Measurements from ENCODE around the gene DNM3. TPM values are rescaled to one million over a fixed set of nuclear protein-coding genes. Genes with fewer than 3 reads are reported as not detected.

Gene DNM3
- polyA plus RNA-seq, 3 donors, result 0.15 TPM; not detected in 2

- H3K4me3 Mint-ChIP-seq, result no peak overlapping the region
- no peaks in the 10 kb centered on the region for H3K79me2 ChIP-seq (ENCODE audit: insufficient read depth, low read length)
- H3K9me3 Mint-ChIP-seq, result peaks cover 0 to 10% (median 1%) of the 10 kb centered on the region in 7 donors
- no peak overlapping the region for H3K27ac Mint-ChIP-seq
- H3K4me2 ChIP-seq (replicated peaks; ENCODE audit: extremely low read depth, low read length, poor library complexity, severe bottlenecking), result no peak overlapping the region
- WGBS (ENCODE audit: insufficient coverage), result no CpG with 5 or more reads among the region's 1 CpG
- no peak overlapping the region for H3K4me3 ChIP-seq (replicated peaks in 1 of 3; ENCODE audit: low read depth in 2 of 3, low read length in 3 of 3)
- no peaks in the 10 kb centered on the region for H4K20me1 ChIP-seq (ENCODE audit: insufficient read depth, low read length)
- no peak for DNase-seq
- no peaks in the 10 kb centered on the region for H3K36me3 Mint-ChIP-seq
- no peaks in the 10 kb centered on the region for H3K27me3 ChIP-seq (ENCODE audit: control insufficient read depth in 2 of 2, insufficient read depth in 2 of 2, low read length in 2 of 2)
- no peak for TF ChIP-seq CTCF (IDR thresholded peaks at IDR 0.05)
- H3K9me3 ChIP-seq (replicated peaks in 1 of 2; ENCODE audit: control insufficient read depth in 1 of 2, insufficient read depth in 1 of 2, low read length in 2 of 2), result no peaks in the 10 kb centered on the region
- H3K9ac ChIP-seq (ENCODE audit: insufficient read depth, low read length, poor library complexity, severe bottlenecking), result no peak overlapping the region
- H3K27me3 Mint-ChIP-seq (ENCODE audit: low read depth in 3 of 3), result no peaks in the 10 kb centered on the region
- H3K4me1 ChIP-seq (ENCODE audit: control insufficient read depth in 1 of 2, insufficient read depth in 2 of 2, low read length in 2 of 2), result no peaks in the 10 kb centered on the region
- no peaks in the 10 kb centered on the region for H3K4me1 Mint-ChIP-seq
- no peak overlapping the region for H2AFZ ChIP-seq (ENCODE audit: insufficient read depth, low read depth, low read length, poor library complexity, severe bottlenecking)
- no peak overlapping the region for H3K27ac ChIP-seq (ENCODE audit: low read depth in 1 of 2, low read length in 2 of 2)
- intact Hi-C loops (cut with micrococcal nuclease), result no loop called here
- no peaks in the 10 kb centered on the region for H3K36me3 ChIP-seq (replicated peaks in 1 of 2; ENCODE audit: control insufficient read depth in 1 of 2, insufficient read depth in 2 of 2, low read length in 2 of 2)
Observed at GRCh38 chr1:171948511-171948910, 107.2 kb downstream of the DNM3 start.

GRCh38 chr1:171949316-171949715, 108.0 kb downstream of the DNM3 start:
- H3K27me3 ChIP-seq (ENCODE audit: control insufficient read depth in 2 of 2, insufficient read depth in 2 of 2, low read length in 2 of 2), result no peaks in the 10 kb centered on the region
- no peak overlapping the region for H3K4me2 ChIP-seq (replicated peaks; ENCODE audit: extremely low read depth, low read length, poor library complexity, severe bottlenecking)
- no peak overlapping the region for H3K27ac Mint-ChIP-seq
- H3K4me3 ChIP-seq (replicated peaks in 1 of 3; ENCODE audit: low read depth in 2 of 3, low read length in 3 of 3), result no peak overlapping the region
- TF ChIP-seq CTCF (IDR thresholded peaks at IDR 0.05), result no peak
- no peaks in the 10 kb centered on the region for H3K4me1 ChIP-seq (ENCODE audit: control insufficient read depth in 1 of 2, insufficient read depth in 2 of 2, low read length in 2 of 2)
- no peaks in the 10 kb centered on the region for H3K36me3 ChIP-seq (replicated peaks in 1 of 2; ENCODE audit: control insufficient read depth in 1 of 2, insufficient read depth in 2 of 2, low read length in 2 of 2)
- no peaks in the 10 kb centered on the region for H3K79me2 ChIP-seq (ENCODE audit: insufficient read depth, low read length)
- peaks cover 0 to 2% (median 0%) of the 10 kb centered on the region in 3 donors for H3K27me3 Mint-ChIP-seq (ENCODE audit: low read depth in 3 of 3)
- no peaks in the 10 kb centered on the region for H3K36me3 Mint-ChIP-seq
- H3K4me3 Mint-ChIP-seq, result no peak overlapping the region
- no peak overlapping the region for H3K27ac ChIP-seq (ENCODE audit: low read depth in 1 of 2, low read length in 2 of 2)
- H4K20me1 ChIP-seq (ENCODE audit: insufficient read depth, low read length), result no peaks in the 10 kb centered on the region
- DNase-seq, result no peak
- H2AFZ ChIP-seq (ENCODE audit: insufficient read depth, low read depth, low read length, poor library complexity, severe bottlenecking), result no peak overlapping the region
- H3K9ac ChIP-seq (ENCODE audit: insufficient read depth, low read length, poor library complexity, severe bottlenecking), result no peak overlapping the region
- WGBS (ENCODE audit: insufficient coverage), result no CpG with 5 or more reads among the region's 2 CpGs
- intact Hi-C loops (cut with micrococcal nuclease), result no loop called here
- H3K4me1 Mint-ChIP-seq, result no peaks in the 10 kb centered on the region
- H3K9me3 Mint-ChIP-seq, result peaks cover 0 to 10% (median 1%) of the 10 kb centered on the region in 7 donors
- H3K9me3 ChIP-seq (replicated peaks in 1 of 2; ENCODE audit: control insufficient read depth in 1 of 2, insufficient read depth in 1 of 2, low read length in 2 of 2), result no peaks in the 10 kb centered on the region
